HG03575 (cell line): ENCODE data around the gene RPS29.

Source experiments
- ATAC-seq: cut with Tn5 transposase; IDR thresholded peaks from one replicate; pipeline ENCODE4 v1.9.1; 2021; ENCODE audit not compliant: unreplicated experiment, insufficient number of reproducible peaks, low FRiP score; ENCODE audit errors: extremely low read depth

Gene RPS29

GRCh38 chr14:49559979-49560768 lies 26.0 kb downstream of the RPS29 start:
- ATAC-seq: no peak

- no peak for ATAC-seq
Measured at GRCh38 chr14:49553892-49554291, 32.3 kb downstream of the RPS29 start.

GRCh38 chr14:49553106-49553505 lies 33.1 kb downstream of the RPS29 start:
- ATAC-seq: no peak

GRCh38 chr14:49551569-49551968 lies 34.6 kb downstream of the RPS29 start:
- no peak for ATAC-seq

- no peak for ATAC-seq
Measured at GRCh38 chr14:49550286-49551184, 35.6 kb downstream of the RPS29 start.

GRCh38 chr14:49549881-49550280 lies 36.3 kb downstream of the RPS29 start:
- ATAC-seq: no peak

GRCh38 chr14:49549446-49549845 lies 36.7 kb downstream of the RPS29 start:
- ATAC-seq: no peak

GRCh38 chr14:49546766-49547165 lies 39.4 kb downstream of the RPS29 start:
- ATAC-seq: no peak

- no peak for ATAC-seq
Measured at GRCh38 chr14:49545716-49546115, 40.5 kb downstream of the RPS29 start.

- ATAC-seq: no peak
Measured at GRCh38 chr14:49545071-49545470, 41.1 kb downstream of the RPS29 start.

GRCh38 chr14:49541049-49541448 lies 45.1 kb downstream of the RPS29 start:
- no peak for ATAC-seq

- ATAC-seq: no peak
Measured at GRCh38 chr14:49538852-49539251, 47.3 kb downstream of the RPS29 start.
